Smooth muscle cell (in vitro differentiated cells): ENCODE data around the gene RNF213. TPM values are rescaled to one million over a fixed set of nuclear protein-coding genes. Genes with fewer than 3 reads are reported as not detected.

Experiments
- DNase-seq: peaks from one replicate; lab custom pipeline; 2025; ENCODE audit not compliant: unreplicated experiment; lab: John Stamatoyannopoulos, UW
- H2AFZ ChIP-seq: fragments of 200-600 bp; sonication (generic); 2 replicates; pipeline ENCODE4 v1.6.0; 2016; ENCODE audit warnings: antibody characterized with exemption, low read depth, mild to moderate bottlenecking
- H3F3A ChIP-seq: fragments of 200-600 bp; sonication (generic); 2 replicates; pipeline ENCODE4 v1.6.0; 2017; ENCODE audit warnings: antibody characterized with exemption, low read depth
- H3K27ac ChIP-seq: fragments of 200-600 bp; sonication (generic); 2 replicates; pipeline ENCODE4 v1.5.1; 2016; ENCODE audit warnings: low read depth, mild to moderate bottlenecking
- H3K27me3 ChIP-seq: fragments of 200-600 bp; sonication (generic); 2 replicates; pipeline ENCODE4 v1.6.1; 2016; ENCODE audit warnings: low read depth, mild to moderate bottlenecking
- H3K36me3 ChIP-seq: fragments of 200-600 bp; sonication (generic); 2 replicates; pipeline ENCODE4 v1.5.1; 2016; ENCODE audit warnings: low read depth
- H3K4me1 ChIP-seq: fragments of 200-600 bp; sonication (generic); 2 replicates; pipeline ENCODE4 v1.5.1; 2016; ENCODE audit warnings: low read depth
- H3K4me2 ChIP-seq: fragments of 200-600 bp; sonication (generic); 2 replicates; pipeline ENCODE4 v1.6.0; 2016; ENCODE audit warnings: mild to moderate bottlenecking
- H3K4me3 ChIP-seq: fragments of 200-600 bp; sonication (generic); 2 replicates; pipeline ENCODE4 v1.5.1; 2016; ENCODE audit warnings: mild to moderate bottlenecking
- H3K79me2 ChIP-seq: fragments of 200-600 bp; sonication (generic); 2 replicates; pipeline ENCODE4 v1.6.0; 2016; ENCODE audit warnings: low read depth, mild to moderate bottlenecking
- H3K9ac ChIP-seq: fragments of 200-600 bp; sonication (generic); 2 replicates; pipeline ENCODE4 v1.6.0; 2016; ENCODE audit warnings: low read depth
- H3K9me3 ChIP-seq: fragments of 200-600 bp; sonication (generic); replicated peaks from 2 replicates; pipeline ENCODE4 v1.5.1; 2016; ENCODE audit warnings: low read depth
- H4K20me1 ChIP-seq: fragments of 200-600 bp; sonication (generic); 2 replicates; pipeline ENCODE4 v1.6.0; 2016; ENCODE audit warnings: low read depth
- CTCF ChIP-seq: fragments of 200-600 bp; sonication (generic); IDR thresholded peaks from 2 replicates; pipeline ENCODE4 v1.5.1; 2017; ENCODE audit warnings: borderline replicate concordance, mild to moderate bottlenecking, antibody characterized with exemption; ENCODE audit not compliant: insufficient read depth, poor library complexity, severe bottlenecking
- WGBS: methylation state at CpG from one replicate; pipeline ENCODE4 v1.1.7; 2016; ENCODE audit warnings: low lambda C conversion rate; 5-methylcytosine and 5-hydroxymethylcytosine counted together
- polyA plus RNA-seq: library from polyadenylated mRNA; unstranded; fragments of >200 nt; fragmentation: Nextera tagmentation; extraction: Ambion mirVana; gene quantifications from 2 replicates; pipeline ENCODE4 v1.2.1, GENCODE V29; 2016
- total RNA-seq: library from RNA; depleted of rRNA; stranded (reverse); fragments of >200 nt; gene quantifications from 2 replicates; pipeline ENCODE4 v1.2.3, GENCODE V29; 2014

RNF213 gene
- total and polyA plus RNA-seq, 2 experiments from 2014 or later = 12.8 to 43.0 TPM

- no peak for TF ChIP-seq CTCF
- 97% methylated on average over 15 of the region's 15 CpGs for WGBS
- peaks cover 21% of the 10 kb centered on the region for H3K36me3 ChIP-seq
Observed at GRCh38 chr17:80320496-80320895, 59.8 kb downstream of the RNF213 start.

GRCh38 chr17:80322864-80323263 is 62.2 kb downstream of the RNF213 start:
- no peak overlapping the region for H3K27ac ChIP-seq
- no peaks in the 10 kb centered on the region for H3F3A ChIP-seq
- H3K9ac ChIP-seq = no peak overlapping the region
- no peaks in the 10 kb centered on the region for H4K20me1 ChIP-seq
- WGBS = 100% methylated on average over 1 of the region's 1 CpG
- peaks cover 21% of the 10 kb centered on the region for H3K36me3 ChIP-seq
- no peak overlapping the region for H3K4me2 ChIP-seq
- H2AFZ ChIP-seq = no peak overlapping the region
- H3K4me1 ChIP-seq = no peaks in the 10 kb centered on the region
- no peak for DNase-seq
- no peaks in the 10 kb centered on the region for H3K9me3 ChIP-seq
- no peaks in the 10 kb centered on the region for H3K27me3 ChIP-seq
- H3K4me3 ChIP-seq = no peak overlapping the region
- no peak for TF ChIP-seq CTCF
- H3K79me2 ChIP-seq = no peaks in the 10 kb centered on the region

More at GRCh38 chr17:80320496-80320895, 59.8 kb downstream of the RNF213 start:
- Histone ChIP-seq H3K4me2 (no peak overlapping the region), H3K79me2 (no peaks in the 10 kb centered on the region), H3K9me3 (no peaks in the 10 kb centered on the region), H3K9ac (no peak overlapping the region), H3K4me3 (no peak overlapping the region), H3F3A (no peaks in the 10 kb centered on the region), H3K27me3 (no peaks in the 10 kb centered on the region), H3K4me1 (no peaks in the 10 kb centered on the region), H2AFZ (no peak overlapping the region), H3K27ac (peak overlapping the region; percentile 31), H4K20me1 (peaks cover 4% of the 10 kb centered on the region)
- no peak for DNase-seq

GRCh38 chr17:80323982-80324381 is 63.3 kb downstream of the RNF213 start:
- no peak overlapping the region for H2AFZ ChIP-seq
- no peak overlapping the region for H3K9ac ChIP-seq
- no peak for DNase-seq
- H3F3A ChIP-seq = no peaks in the 10 kb centered on the region
- H3K4me3 ChIP-seq = no peak overlapping the region
- no peaks in the 10 kb centered on the region for H3K4me1 ChIP-seq
- no peak overlapping the region for H3K27ac ChIP-seq
- no peaks in the 10 kb centered on the region for H3K9me3 ChIP-seq
- TF ChIP-seq CTCF = no peak
- no peaks in the 10 kb centered on the region for H3K79me2 ChIP-seq
- no peaks in the 10 kb centered on the region for H4K20me1 ChIP-seq
- 97% methylated on average over 3 of the region's 3 CpGs for WGBS
- peaks cover 17% of the 10 kb centered on the region for H3K36me3 ChIP-seq
- no peak overlapping the region for H3K4me2 ChIP-seq
- H3K27me3 ChIP-seq = no peaks in the 10 kb centered on the region

- Histone ChIP-seq H3K9me3 (no peaks in the 10 kb centered on the region), H4K20me1 (no peaks in the 10 kb centered on the region), H2AFZ (no peak overlapping the region), H3K79me2 (no peaks in the 10 kb centered on the region), H3K4me1 (no peaks in the 10 kb centered on the region), H3K9ac (no peak overlapping the region), H3F3A (no peaks in the 10 kb centered on the region), H3K36me3 (peaks cover 9% of the 10 kb centered on the region), H3K4me3 (no peak overlapping the region), H3K27me3 (no peaks in the 10 kb centered on the region), H3K4me2 (no peak overlapping the region), H3K27ac (no peak overlapping the region)
- TF ChIP-seq CTCF = no peak
- 92% methylated on average over 10 of the region's 10 CpGs for WGBS
- DNase-seq = no peak
Observed at GRCh38 chr17:80327518-80327917, 66.9 kb downstream of the RNF213 start.
